Measurements from ENCODE around the gene LHPP.

GRCh38 chr10:124618470-124619073 lies 156.9 kb downstream of the LHPP start:
- TF ChIP-seq CTCF (conservative IDR thresholded peaks at IDR 0.05), result no peak
- no peak for TF ChIP-seq ZFX (IDR thresholded peaks at IDR 0.05)
